Measurements from ENCODE around the gene BCL2L13. TPM values are rescaled to one million over a fixed set of nuclear protein-coding genes. Genes with fewer than 3 reads are reported as not detected.
"Not testable (repeated sequence)": the region's sequence is repeated elsewhere in the genome, so short reads cannot be mapped to it uniquely, and the experiment has no call there.

The BCL2L13 gene
- total RNA-seq, 4 donors from 2014 or later, result 56.6 to 71.3 (median 68.9) TPM

DNA sequence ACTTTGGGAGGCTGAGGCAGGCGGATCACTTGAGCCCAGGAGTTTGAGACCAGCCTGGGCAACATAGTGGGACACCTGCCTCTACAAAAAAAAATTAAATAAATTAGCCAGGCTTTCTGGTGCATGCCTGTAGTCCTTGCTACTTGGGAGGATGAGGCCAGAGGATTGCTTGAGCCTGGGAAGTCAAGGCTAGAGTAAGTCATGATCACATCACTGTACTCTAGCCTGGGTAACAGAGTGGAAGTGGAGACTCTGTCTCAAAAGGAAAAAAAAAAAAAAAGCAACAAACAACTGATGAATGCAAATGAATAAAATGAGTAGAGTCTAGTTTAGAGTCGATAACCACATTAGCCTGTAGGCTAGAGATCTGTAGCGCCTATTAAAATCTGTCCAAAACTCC is 3.9 kb upstream of the BCL2L13 start:
- TF ChIP-seq, protein P1, sequence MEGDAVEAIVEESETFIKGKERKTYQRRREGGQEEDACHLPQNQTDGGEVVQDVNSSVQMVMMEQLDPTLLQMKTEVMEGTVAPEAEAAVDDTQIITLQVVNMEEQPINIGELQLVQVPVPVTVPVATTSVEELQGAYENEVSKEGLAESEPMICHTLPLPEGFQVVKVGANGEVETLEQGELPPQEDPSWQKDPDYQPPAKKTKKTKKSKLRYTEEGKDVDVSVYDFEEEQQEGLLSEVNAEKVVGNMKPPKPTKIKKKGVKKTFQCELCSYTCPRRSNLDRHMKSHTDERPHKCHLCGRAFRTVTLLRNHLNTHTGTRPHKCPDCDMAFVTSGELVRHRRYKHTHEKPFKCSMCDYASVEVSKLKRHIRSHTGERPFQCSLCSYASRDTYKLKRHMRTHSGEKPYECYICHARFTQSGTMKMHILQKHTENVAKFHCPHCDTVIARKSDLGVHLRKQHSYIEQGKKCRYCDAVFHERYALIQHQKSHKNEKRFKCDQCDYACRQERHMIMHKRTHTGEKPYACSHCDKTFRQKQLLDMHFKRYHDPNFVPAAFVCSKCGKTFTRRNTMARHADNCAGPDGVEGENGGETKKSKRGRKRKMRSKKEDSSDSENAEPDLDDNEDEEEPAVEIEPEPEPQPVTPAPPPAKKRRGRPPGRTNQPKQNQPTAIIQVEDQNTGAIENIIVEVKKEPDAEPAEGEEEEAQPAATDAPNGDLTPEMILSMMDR (IDR thresholded peaks at IDR 0.05), result no peak
- TF ChIP-seq POLR2A (IDR thresholded peaks at IDR 0.05) (no peak), POLR2AphosphoS5 (IDR thresholded peaks at IDR 0.05) (no peak), EP300 (IDR thresholded peaks at IDR 0.05) (no peak)
- WGBS, result 65% methylated on average over 3 of the region's 3 CpGs
- peaks cover 32% of the 10 kb centered on the region for H3K4me1 ChIP-seq
- H3K36me3 ChIP-seq, result no peaks in the 10 kb centered on the region
- H3K27me3 ChIP-seq, result no peaks in the 10 kb centered on the region
- no peak for DNase-seq (ENCODE audit: low spot score in 2 of 2)
- H3K27ac ChIP-seq, result peak overlapping the region; percentile 88
- H3K9me3 ChIP-seq, result no peaks in the 10 kb centered on the region
- no peak overlapping the region for H3K4me3 ChIP-seq

GRCh38 chr22:17636850-17637249 is 1.7 kb upstream of the BCL2L13 start:
- not testable (repeated sequence) for H3K36me3 ChIP-seq, H3K9me3 ChIP-seq, H3K4me3 ChIP-seq, H3K27ac ChIP-seq, H3K27me3 ChIP-seq
- 91% methylated on average over 10 of the region's 10 CpGs for WGBS
- peaks cover 40% of the 10 kb centered on the region for H3K4me1 ChIP-seq
- DNase-seq (ENCODE audit: low spot score in 2 of 2), result peak in 1 of 2 donors; percentile 22

GRCh38 chr22:17637490-17638181 is 921 bp upstream of the BCL2L13 start:
- Histone ChIP-seq H3K36me3 (no peaks in the 10 kb centered on the region), H3K4me3 (peak overlapping the region; percentile 81), H3K27me3 (no peaks in the 10 kb centered on the region), H3K9me3 (no peaks in the 10 kb centered on the region), H3K4me1 (peaks cover 40% of the 10 kb centered on the region), H3K27ac (peak overlapping the region; percentile 99)
- no peak for TF ChIP-seq POLR2AphosphoS5 (IDR thresholded peaks at IDR 0.05)
- no peak for TF ChIP-seq EP300 (IDR thresholded peaks at IDR 0.05)
- TF ChIP-seq POLR2A (IDR thresholded peaks at IDR 0.05), result no peak
- TF ChIP-seq, protein P1 (IDR thresholded peaks at IDR 0.05), result no peak
- WGBS, result 49% methylated on average over 10 of the region's 10 CpGs
- DNase-seq (ENCODE audit: low spot score in 2 of 2), result peak in 1 of 2 donors; percentile 52

- Histone ChIP-seq H3K4me3 (peak overlapping the region; percentile 81), H3K27me3 (no peaks in the 10 kb centered on the region), H3K36me3 (no peaks in the 10 kb centered on the region), H3K27ac (peak overlapping the region; percentile 99), H3K4me1 (peaks cover 36% of the 10 kb centered on the region), H3K9me3 (no peaks in the 10 kb centered on the region)
- DNase-seq (ENCODE audit: low spot score in 2 of 2), result no peak
- TF ChIP-seq EP300 (IDR thresholded peaks at IDR 0.05) (no peak), POLR2A (IDR thresholded peaks at IDR 0.05) (no peak), POLR2AphosphoS5 (IDR thresholded peaks at IDR 0.05) (no peak)
- TF ChIP-seq, protein P1 (IDR thresholded peaks at IDR 0.05), result no peak
- 0% methylated on average over 10 of the region's 10 CpGs for WGBS
These were observed 450 bp upstream of the BCL2L13 start for GRCh38 chr22:17638182-17638431.

DNA sequence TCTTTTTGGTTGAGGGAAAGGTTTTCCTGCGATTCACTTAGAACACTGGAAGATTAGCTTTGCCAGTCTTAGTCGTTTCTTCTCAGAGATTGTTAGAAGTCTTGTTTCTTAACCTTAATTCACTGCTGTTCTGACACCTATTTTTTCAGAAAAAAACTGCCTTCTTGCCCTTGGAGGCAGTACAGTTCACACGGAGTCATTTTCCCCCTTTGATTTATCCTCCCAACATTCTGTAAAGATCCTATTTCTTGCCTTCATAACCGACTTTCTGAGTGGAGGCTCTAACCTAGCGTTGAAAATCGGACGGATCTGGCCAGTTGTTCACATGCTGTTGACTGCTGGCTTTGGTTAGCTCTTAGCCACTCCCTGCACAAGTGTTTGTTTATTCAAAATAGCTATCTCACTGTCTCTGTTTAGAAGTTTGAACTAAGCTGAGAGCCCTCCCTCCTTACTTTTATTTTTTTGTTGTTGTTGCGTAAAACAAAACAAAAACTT is 737 bp downstream of the BCL2L13 start:
- no peaks in the 10 kb centered on the region for H3K9me3 ChIP-seq
- DNase-seq (ENCODE audit: low spot score in 2 of 2), result no peak
- no peaks in the 10 kb centered on the region for H3K36me3 ChIP-seq
- WGBS, result 3% methylated on average over 8 of the region's 8 CpGs
- TF ChIP-seq POLR2AphosphoS5 (IDR thresholded peaks at IDR 0.05) (peak in 1 of 3 donors; percentile 23), EP300 (IDR thresholded peaks at IDR 0.05) (no peak), POLR2A (IDR thresholded peaks at IDR 0.05) (peak in 1 of 2 donors; percentile 47)
- TF ChIP-seq, protein P1 (IDR thresholded peaks at IDR 0.05), result no peak
- H3K27me3 ChIP-seq, result no peaks in the 10 kb centered on the region
- H3K4me1 ChIP-seq, result peaks cover 26% of the 10 kb centered on the region
- H3K27ac ChIP-seq, result peak overlapping the region; percentile 99
- peak overlapping the region; percentile 81 for H3K4me3 ChIP-seq

- Histone ChIP-seq H3K27ac (no peak overlapping the region), H3K36me3 (no peaks in the 10 kb centered on the region), H3K27me3 (no peaks in the 10 kb centered on the region), H3K4me1 (peaks cover 25% of the 10 kb centered on the region), H3K9me3 (no peaks in the 10 kb centered on the region), H3K4me3 (no peak overlapping the region)
- no peak for DNase-seq (ENCODE audit: low spot score in 2 of 2)
- WGBS, result 47% methylated on average over 3 of the region's 3 CpGs
- TF ChIP-seq POLR2A (IDR thresholded peaks at IDR 0.05) (no peak), POLR2AphosphoS5 (IDR thresholded peaks at IDR 0.05) (no peak), EP300 (IDR thresholded peaks at IDR 0.05) (no peak)
- TF ChIP-seq, protein P1 (IDR thresholded peaks at IDR 0.05), result no peak
These were observed 2.7 kb downstream of the BCL2L13 start for GRCh38 chr22:17641269-17641668.

- H3K27ac ChIP-seq; DNase-seq (ENCODE audit: low spot score in 2 of 2); H3K4me3 ChIP-seq; H3K27me3 ChIP-seq; H3K9me3 ChIP-seq; H3K36me3 ChIP-seq: not testable (repeated sequence)
- WGBS, result 97% methylated on average over 4 of the region's 4 CpGs
- H3K4me1 ChIP-seq, result peaks cover 24% of the 10 kb centered on the region
These were observed 3.8 kb downstream of the BCL2L13 start for GRCh38 chr22:17642357-17642756.
